ENCODE results near the gene GDF11.

GDF11 gene

DNA sequence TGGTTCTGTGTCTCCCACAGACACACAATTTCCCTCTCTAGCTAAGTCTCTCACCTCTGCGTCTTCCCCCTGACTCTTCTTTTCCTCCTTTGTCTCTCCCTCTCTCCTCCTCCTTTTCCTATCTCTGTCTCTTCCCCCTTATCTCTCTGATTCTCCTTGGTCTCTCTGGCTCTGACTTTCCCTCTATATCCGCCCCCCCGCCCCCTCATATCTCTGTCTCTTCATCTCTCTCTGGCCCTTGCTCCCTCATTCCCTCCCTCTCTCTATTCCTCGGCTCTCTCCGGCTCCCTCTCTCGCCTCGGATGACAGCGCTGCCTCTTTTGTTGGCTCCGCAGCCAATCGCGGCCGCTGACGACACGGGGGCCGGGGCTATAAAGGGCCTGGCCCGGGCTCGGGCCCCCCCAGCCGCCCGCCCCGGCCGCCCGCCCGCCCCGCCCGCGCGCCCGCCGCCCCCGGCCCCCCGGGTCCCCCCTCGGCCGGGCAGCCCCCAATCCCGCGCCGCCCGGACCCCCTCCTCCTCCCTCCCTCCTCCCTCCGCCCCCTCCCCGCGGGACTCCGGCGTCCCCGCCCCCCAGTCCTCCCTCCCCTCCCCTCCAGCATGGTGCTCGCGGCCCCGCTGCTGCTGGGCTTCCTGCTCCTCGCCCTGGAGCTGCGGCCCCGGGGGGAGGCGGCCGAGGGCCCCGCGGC, at the start of gene GDF11:
GDF11 (plus strand) TSS at position 404 of the 687 bp plus-strand sequence; CDS start at position 599, 195 bp downstream.
- DNase-seq (ENCODE audit: low read depth): peak; percentile 62

DNA sequence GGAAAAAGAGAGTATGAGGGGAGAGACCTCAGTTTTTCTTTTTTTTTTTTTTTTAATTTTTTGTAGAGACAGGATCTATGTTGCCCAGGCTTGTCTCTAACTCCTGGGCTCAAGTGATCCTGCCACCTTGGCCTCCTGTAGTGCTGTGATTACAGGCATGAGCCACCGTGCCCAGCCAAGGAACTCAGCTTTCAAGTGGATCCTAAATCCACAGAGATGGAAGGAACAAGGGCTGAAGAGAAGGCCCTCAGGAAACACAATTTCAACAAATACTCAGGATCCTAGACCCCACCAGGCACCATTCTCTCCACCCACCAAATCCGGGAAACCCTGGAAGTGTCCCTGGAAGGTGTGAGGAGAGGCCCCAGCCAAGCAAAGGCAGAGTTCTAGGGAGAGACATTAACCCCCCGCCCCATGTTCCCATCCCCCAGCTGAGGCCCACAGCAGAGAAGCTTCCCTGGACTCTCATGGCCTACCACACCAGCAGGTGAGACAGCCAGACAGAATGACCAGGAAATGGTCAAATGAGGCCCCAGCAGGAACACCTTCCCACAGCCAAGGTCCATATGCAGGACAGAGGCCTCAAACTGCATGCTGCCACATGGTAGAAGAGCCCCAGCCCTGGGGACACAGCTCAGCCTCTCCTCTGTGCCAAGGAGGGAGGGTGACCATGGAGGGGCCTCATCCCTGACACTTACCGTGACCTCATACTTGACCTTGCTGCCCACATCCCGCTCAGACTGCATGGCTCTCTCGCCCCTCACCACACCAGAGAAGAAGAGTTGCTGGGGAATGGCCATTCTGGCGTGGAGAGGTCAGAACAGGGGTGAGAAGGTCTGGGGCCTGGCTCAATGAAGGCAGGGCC, 49.4 kb upstream of the GDF11 start:
- DNase-seq (ENCODE audit: low read depth): no peak

DNA sequence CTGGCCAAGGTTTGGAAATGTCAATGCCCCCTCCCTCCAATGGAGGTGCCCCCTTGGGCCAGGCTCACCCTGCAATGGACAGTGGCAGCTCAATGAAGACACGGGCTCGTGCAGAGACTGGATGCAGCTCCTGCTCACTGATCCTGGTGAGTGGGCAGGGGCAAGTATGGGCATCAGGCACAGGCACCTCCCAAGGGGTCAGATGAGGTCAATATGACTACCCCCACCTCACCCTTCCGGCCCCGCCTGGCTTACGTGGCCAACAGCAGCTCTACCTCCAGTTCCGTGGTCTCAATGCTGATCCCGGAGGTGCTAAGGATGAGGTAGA, 48.8 kb upstream of the GDF11 start:
- DNase-seq (ENCODE audit: low read depth): no peak

DNA sequence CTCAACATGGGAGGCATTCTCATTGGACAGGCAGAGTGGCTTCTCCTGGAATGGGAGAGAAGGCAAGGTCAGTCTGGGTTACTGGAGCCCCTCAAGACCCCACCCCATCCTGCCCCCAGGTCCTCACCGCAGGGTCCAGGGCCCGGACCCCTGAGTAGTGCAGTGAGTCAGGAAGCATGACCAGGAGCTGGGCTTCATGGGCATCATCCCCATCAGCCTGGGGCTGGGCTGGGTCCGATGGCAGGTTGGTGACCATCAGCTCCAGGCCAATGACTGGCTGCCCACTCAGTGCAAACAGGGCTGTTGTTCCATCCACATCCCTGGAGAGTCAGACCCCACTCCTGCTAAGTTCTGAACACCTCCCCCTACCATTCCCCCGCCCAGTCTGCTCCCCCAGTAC, 48.3 kb upstream of the GDF11 start:
- no peak for DNase-seq (ENCODE audit: low read depth)

DNA sequence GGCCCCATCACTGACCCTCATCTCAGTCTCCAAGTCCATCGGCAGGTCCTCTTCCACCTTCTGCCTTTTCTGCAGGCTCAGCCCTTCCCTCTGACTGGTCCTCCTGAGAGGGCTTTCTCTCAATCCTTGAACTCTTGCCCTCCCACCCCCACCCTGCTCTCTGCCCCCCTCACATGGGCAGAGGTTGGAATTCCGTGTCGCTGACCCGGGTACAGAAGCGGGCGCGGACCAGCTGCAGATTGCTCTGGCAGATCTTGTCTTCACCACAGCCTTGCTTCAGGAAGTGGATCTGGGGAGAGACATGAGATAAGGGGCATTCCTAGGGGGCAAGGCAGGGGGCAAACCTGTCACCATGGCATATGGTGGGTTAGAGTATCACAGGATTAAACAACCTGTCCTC, 47.6 kb upstream of the GDF11 start:
- no peak for DNase-seq (ENCODE audit: low read depth)

DNA sequence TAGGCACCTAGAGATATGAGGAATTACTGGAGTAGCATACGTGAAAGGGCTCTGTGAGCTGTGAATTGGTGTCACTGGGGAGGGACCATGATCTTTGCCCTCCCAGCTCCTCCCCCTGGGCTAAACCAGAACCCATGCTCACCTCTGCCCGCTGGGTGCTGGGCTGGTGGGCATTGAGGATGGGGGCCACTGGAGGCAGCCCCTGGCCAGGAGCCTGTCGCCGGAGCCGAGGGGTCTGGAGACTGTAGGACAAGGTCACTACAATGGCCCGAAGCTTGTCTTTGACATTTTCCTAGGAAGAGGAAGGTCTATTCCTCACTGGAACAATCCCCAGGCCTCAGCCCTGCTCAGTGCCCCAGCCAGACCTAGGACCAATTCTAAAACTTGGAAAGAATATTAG, 46.8 kb upstream of the GDF11 start:
- no peak for DNase-seq (ENCODE audit: low read depth)

DNA sequence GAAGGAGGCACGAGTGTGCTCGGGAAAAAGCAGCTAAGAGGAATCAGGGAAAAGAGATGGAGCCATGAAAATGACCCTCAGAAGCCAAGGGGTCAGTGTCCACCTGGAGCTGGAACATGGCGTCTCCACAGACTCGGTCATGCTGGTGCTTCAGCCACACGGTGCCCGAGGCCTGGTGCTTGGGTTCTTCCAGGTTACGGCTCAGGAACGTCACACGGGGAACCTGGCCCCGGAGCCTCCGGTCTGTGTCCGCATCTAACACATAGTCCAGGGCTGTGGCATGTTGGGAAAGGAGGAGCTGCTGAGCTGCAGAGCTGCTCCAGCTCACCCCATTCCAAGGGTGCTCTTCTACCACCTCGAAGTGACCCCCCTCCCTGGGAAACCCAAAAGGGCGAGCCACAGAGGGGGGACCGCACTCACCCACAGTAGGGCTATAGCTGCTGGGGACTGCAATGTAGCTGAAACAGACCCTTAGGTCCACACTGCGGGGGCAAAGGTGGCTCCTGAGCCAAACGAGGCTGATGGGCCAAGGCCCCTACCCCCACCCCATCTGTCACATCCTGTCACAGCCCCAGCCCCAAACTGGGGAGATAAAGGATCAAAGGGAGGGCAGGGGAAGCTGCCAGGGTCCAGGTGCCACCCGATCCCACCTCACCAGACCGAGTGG, 46.0 kb upstream of the GDF11 start:
- DNase-seq (ENCODE audit: low read depth): no peak

DNA sequence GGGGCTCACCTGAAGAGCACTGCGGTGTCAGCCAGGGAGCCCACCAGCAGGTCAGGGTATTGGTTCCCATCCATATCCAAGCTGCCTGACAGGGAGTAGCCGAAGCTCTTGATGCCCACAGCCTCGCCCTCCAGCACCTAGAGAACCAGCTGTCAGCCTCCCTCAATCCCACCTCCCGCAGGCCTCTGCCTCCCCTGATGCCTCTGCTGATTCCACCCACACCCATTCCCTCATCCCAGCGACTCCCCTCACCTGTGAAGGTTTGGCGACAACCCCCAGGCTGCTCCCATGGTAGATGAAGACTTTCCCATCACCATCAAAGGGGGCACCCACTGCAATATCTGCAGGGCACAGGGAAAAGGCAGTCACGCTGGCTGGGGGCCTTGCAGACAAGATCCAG, 45.2 kb upstream of the GDF11 start:
- no peak for DNase-seq (ENCODE audit: low read depth)

DNA sequence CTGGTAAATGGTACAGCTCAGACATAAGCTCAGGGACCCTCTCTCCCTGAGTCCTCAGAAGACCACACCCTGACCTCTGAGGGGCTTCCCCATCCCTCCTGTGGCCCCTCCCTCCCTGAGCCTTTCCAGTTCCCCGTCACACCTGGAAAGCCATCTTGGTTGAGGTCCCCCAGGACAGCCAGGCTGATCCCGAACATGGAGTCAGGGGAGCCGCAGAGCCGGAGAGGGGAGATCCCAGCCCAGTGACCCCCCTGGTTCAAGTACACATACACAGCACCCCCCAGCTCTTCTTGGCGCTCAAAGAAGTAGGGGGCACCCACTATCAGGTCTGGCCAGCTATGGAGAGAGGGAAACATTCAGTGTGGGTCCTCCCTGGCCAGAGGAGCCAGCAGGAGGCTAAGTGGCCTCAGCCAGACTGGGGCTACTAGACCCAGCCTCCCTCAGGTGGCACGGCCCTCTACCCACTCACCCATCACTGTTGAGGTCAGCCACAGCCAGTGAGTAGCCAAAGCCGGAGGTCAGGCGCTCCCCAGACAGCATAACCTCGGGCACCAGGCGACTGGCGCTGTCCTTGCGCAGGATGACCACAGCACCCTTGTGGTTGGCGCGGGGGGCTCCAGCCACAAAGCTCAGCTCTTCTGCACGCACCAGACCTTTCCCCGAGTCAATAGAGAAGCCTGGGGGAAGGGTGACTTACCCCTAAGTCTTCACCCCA, 44.5 kb upstream of the GDF11 start:
- DNase-seq (ENCODE audit: low read depth): no peak

DNA sequence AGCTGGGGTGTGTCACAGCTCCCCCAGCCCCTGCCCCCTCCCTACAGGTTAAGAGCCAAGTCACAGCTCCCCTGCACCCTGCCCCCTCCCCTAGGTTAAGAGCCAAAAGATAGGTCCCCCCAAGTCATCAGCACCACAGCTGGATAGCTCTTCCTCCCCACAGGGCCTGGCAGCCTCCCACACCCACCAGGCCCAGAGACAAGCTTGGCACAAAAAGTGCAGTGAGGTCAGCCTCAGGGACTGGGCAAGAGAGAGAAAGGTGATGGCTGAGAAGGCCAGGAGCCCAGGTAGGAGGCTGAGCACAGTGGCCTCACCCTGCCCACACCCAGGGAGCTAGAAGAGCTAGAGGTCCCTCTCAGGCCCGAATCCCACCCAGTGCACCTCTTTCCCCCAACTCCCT, 44.0 kb upstream of the GDF11 start:
- no peak for DNase-seq (ENCODE audit: low read depth)

DNA sequence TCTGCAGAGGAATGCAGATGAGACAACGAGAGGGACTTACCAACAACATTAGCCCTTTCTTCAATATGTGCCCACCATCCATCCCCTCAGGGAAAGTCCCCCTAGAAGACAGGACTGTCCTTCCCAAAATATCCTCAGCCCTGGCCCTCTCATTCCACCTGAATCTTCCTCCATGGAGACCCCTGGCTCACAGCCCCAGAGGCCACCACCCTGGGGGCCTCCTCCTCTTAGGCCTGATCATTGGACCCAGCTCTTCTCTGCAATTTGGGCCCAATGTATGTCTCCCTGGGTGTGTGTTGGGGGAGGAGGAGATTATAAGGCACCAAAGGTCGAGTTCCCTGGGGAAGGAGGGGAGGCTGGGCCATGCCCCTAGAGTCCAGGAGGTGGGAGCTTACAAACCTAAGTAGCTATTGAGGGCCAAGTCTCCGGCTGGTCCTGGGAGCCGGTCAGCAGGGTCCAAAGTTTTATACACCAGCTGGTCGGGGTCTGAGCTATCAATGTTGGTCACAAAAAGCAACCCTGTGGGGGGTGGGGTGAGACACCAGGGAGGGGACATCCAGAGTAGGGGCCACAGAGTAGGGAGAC, 43.4 kb upstream of the GDF11 start:
- no peak for DNase-seq (ENCODE audit: low read depth)

DNA sequence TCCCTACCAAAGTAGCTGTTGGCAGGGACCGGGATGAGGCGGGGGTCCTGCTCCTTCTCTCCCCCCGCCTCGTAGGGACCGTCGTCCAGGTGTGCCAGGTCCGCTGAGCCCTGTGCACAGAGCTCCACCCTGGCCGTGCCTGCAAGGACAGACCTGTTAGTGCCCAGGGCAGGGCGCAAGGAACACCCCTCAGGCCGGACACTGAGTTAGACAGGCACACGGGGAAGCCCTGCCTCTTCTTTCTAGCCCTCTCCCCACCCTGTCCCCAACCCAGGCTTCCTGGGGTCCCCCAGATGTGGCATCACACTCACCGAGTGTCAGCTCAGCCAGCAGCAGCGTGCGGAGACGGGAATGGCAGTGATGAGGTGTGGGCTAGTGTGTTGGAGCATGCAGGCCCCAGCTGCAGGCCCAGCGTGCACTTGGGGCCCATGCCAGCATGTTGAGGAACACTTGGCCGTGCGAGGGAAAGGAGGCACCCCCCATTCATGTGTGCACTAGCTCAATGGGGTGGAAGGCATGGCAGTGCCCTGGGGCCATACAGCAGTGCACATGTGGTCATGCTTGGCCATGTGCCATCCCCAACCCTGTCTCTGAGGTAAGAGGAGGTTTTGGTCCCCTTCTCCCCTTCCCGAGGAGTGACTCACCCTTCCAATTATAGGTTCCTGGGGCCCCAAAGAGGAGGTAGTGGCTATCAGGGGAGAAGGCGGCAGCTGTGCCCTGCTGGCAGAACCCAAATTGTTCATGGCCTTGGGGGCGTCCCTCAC, 42.5 kb upstream of the GDF11 start:
- no peak for DNase-seq (ENCODE audit: low read depth)

DNA sequence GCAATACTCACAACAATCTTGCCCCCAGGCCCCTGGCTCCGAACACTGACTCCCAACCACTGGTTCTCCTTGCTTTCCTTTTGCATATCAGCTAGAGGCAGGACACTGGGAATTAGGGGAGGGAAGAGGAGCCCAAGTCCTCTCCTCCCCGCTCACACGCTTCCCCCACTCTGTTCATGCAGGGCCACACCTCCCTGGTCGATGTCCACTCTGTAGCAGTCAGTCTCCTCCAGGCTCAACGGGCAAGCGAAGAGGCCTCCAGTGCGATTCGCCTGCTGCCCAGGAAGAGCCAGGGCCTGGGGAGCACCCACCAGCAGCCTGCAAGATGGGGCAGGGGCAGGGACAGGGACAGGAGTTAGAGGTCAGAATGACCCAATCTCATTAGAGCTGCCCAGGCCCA, 40.1 kb upstream of the GDF11 start:
- DNase-seq (ENCODE audit: low read depth): no peak

DNA sequence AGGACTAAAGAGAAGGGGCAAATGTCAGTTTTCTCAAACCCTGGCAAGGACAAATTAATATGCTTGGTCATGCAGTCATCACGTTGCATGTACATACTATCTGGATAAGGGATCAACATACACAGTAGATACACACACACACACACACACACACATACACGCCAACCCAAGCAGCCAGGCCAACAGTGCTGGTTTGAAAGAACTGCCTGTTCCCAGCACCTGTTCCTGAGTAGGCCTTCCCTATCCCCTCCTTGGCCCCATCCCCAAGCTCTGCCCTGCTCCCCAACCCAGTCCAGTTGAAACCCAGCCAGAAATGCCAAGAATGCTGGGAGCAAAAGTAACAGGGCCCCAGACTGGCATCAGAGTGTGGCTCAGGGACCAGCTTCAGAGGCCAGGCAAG, 39.6 kb upstream of the GDF11 start:
- no peak for DNase-seq (ENCODE audit: low read depth)

DNA sequence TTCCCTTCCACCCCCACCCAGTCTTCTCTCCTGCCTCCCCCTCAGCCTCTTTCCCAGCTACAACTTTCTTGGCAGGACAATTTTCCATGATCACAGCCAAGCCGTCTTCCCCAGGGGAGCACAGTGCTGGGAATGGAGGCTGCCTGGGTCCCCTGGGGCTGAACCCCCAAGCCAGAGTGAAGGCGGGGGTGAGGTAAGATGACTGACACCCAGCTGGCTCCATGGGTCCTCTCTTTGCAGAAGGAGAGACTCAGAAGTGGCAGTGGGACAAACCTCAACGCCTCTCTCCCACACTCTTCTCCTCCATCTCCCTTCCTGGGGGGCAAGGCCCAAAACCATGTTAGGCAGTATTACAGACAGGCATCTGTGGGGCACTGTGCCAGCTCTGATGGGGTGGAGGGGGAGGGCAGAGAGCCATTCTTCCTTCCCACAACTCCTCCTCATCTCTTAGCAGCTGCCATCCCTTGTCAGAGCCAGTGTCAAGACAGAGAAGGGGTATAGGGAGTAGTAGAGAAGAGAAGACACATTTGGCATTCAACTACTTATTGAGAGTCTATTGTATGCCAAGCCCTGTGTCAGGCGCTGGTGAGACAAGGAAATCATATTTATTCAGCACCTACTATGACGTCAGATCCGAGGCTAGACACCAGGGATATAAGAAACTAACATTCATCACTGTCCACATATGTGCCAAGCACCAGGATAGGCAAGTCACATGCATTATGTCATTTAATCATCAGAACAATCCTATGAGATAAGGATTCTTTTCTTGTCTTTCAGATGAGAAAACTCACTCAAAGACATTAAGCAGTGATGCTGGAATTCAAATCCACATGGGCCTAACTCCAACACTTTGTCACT, 38.8 kb upstream of the GDF11 start:
- DNase-seq (ENCODE audit: low read depth): no peak

DNA sequence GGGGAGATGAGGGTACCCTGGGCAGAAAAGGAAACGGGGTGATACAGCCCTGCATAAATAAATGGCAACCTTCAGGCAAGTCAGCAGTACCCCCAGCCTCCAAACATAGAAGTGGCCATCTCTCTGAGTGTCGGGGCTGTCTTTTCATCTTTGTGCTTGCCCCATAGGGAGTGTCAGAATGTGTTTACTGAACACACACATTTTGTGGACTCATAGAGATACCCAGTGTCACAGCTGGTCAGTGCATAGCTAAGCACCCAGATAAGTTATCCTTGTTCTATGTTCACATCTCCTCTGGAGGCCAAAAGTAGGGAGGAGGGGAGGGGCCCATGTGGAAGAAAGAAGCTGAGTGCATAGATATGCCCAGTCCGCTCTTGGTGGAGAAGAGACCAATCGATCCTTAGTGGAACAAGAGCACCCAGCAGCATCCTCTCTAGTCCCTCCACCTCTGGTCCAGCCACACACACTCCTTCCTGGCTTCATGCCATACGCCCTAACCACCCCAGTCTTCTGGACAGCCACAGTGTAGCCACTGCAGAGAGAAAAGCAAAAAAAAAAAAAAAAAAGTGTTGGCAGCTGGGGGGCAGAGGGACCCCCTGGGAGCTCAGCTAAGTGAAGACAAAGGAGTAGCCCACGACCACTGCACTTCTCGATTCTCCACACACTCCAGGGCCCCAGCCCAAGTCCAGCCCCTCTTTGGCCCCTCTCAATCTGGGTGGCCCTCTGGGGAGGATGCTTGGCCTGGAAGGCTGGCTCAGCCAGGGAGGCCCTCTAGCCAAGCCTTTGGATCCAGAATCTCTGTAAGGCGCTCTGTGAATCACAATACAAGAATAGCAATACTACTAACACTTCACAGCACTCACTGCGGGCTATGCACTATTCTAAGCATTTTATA, 37.9 kb upstream of the GDF11 start:
- no peak for DNase-seq (ENCODE audit: low read depth)

DNA sequence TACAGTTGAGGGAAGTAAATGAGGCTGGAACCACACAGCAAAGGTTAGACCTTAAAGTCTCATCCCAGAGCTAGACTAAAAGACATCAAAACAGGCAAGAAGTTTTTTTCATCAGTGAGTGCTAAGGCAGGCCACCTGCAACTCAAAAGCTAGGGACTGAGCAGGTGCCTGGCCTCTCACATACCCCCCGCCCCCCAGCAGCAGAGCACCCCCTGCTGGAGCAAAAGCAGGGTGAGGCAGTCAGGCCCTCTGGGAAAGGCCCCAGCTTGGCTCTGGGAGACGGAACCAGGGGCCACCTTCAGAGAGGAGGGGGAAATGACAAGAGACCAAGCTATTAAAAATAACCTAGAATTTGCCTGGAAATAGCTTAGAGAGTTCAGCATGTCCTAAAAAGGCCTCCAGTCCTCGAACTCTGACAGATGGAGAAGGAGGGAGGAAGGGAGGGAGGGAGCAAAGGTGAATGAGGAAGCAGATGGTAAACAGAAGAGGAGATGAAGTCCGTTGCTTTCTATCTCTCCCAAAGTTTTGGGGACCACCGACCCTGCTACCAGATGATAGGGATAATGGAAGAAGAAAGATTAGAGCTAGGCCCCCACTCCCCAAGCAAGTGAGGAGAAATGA, 37.0 kb upstream of the GDF11 start:
- no peak for DNase-seq (ENCODE audit: low read depth)

DNA sequence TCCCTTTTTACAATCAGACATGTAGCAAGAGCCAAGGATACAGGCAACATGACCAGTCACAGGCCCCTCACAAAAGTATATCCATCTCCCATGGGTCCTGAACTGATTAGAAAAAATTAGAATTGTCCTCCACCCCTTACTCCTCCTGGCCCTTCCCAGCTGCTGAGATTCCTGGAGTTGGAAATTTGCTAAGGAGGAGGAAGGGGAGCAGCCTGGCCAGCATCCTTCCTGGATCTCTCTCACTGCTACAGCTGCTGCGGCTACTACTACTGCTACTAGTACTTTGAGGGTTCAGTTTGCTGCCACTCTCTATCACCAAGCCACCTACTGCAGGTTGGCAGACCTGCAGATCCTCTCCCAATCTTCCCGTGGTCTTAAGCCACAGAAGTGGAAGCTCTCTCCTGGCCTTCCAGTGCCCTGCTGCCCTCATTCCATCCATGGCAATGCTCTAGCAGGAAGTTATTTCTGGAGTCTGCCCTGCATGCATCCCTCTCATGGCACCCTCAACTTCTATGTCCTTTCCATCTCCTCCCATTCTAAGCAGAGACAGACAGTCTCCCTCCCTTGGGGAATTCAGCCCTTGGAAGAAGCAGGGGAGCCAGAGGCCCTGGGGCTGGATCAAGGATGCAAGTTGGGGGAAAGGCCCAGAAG, 36.2 kb upstream of the GDF11 start:
- DNase-seq (ENCODE audit: low read depth): no peak

All from stimulated activated CD8-positive, alpha-beta memory T cell treated with anti-CD3 and anti-CD28 coated beads, Interleukin-4, amount 100 ng/mL, for 24 hours (primary cell).